Liver (tissue), 9 donors: ENCODE data around the gene ARID5B. TPM values are rescaled to one million over a fixed set of nuclear protein-coding genes. Genes with fewer than 3 reads are reported as not detected.

Experiments
- DNase-seq: peaks from one replicate; pipeline ENCODE4 v3.0.0-alpha.2; 2017; ENCODE audit warnings: low spot score
- H3K27ac ChIP-seq, 2 donors: one replicate each; pipeline ENCODE4 v1.7.0; 2013; ENCODE audit warnings: inconsistent platforms in 2 of 2, low read length in 2 of 2, control low read depth in 1 of 2, low read depth in 1 of 2, mild to moderate bottlenecking in 1 of 2
- H3K27me3 ChIP-seq, 4 donors: one replicate each; pipeline versions ENCODE4 v1.6.1 to v1.7.0; 2013; ENCODE audit warnings: low read length in 3 of 4, inconsistent platforms in 1 of 4, mild to moderate bottlenecking in 1 of 4, moderate library complexity in 1 of 4; ENCODE audit not compliant: control insufficient read depth in 4 of 4, insufficient read depth in 4 of 4
- H3K36me3 ChIP-seq, 4 donors: one replicate each; pipeline versions ENCODE4 v1.6.1 to v1.7.0; 2013; ENCODE audit warnings: low read length in 3 of 4, mild to moderate bottlenecking in 3 of 4, low read depth in 1 of 4, moderate library complexity in 1 of 4; ENCODE audit not compliant: control insufficient read depth in 4 of 4, insufficient read depth in 3 of 4
- H3K4me1 ChIP-seq, 4 donors: one replicate each; pipeline versions ENCODE4 v1.6.1 to v1.7.0; 2013; ENCODE audit warnings: low read length in 3 of 4, mild to moderate bottlenecking in 3 of 4, moderate library complexity in 1 of 4; ENCODE audit not compliant: control insufficient read depth in 4 of 4, insufficient read depth in 4 of 4
- H3K4me3 ChIP-seq, 3 donors: one replicate each; pipeline versions ENCODE4 v1.6.1 to v1.7.0; 2013; ENCODE audit warnings: low read length in 3 of 3, control low read depth in 1 of 3, low read depth in 1 of 3, mild to moderate bottlenecking in 1 of 3
- H3K9ac ChIP-seq, 2 donors: one replicate each; pipeline ENCODE4 v1.7.0; 2013; ENCODE audit warnings: low read length in 2 of 2, mild to moderate bottlenecking in 2 of 2, moderate library complexity in 2 of 2, control low read depth in 1 of 2, low read depth in 1 of 2
- H3K9me3 ChIP-seq, 4 donors: one replicate each; pipeline versions ENCODE4 v1.6.1 to v1.7.0; 2013; ENCODE audit warnings: low read length in 3 of 4; ENCODE audit not compliant: control insufficient read depth in 4 of 4
- ATF3 ChIP-seq: IDR thresholded peaks from 2 replicates; pipeline ENCODE4 v1.6.1; 2016; ENCODE audit warnings: antibody characterized with exemption
- CTCF ChIP-seq: fragments of 150-350 bp; IDR thresholded peaks from 2 replicates; pipeline ENCODE4 v1.5.1; 2017; ENCODE audit warnings: improper control_type of control experiment, low read depth, low read length; ENCODE audit not compliant: missing input control
- EGR1 ChIP-seq, 2 donors: IDR thresholded peaks; 2 replicates each; pipeline ENCODE4 v1.6.1; 2016 to 2018; ENCODE audit warnings: antibody characterized with exemption in 2 of 2, low read depth in 2 of 2
- FOXA1 ChIP-seq: IDR thresholded peaks from 2 replicates; pipeline ENCODE4 v1.6.1; 2016; ENCODE audit warnings: antibody characterized with exemption
- FOXA2 ChIP-seq: IDR thresholded peaks from 2 replicates; pipeline ENCODE4 v1.6.1; 2016; ENCODE audit warnings: antibody characterized with exemption
- GABPA ChIP-seq, 2 donors: IDR thresholded peaks in 1 of 2; conservative IDR thresholded peaks in 1 of 2; 2 replicates each; pipeline ENCODE4 v1.6.1; 2016; ENCODE audit warnings: antibody characterized with exemption in 2 of 2, mild to moderate bottlenecking in 1 of 2, moderate library complexity in 1 of 2
- HNF4G ChIP-seq: IDR thresholded peaks from 2 replicates; pipeline ENCODE4 v1.6.1; 2016; ENCODE audit warnings: antibody characterized with exemption
- JUND ChIP-seq, 2 donors: IDR thresholded peaks; 2 replicates each; pipeline ENCODE4 v1.6.1; 2016; ENCODE audit warnings: antibody characterized with exemption in 2 of 2
- MAX ChIP-seq: IDR thresholded peaks from 2 replicates; pipeline ENCODE4 v1.6.1; 2016; ENCODE audit warnings: antibody characterized with exemption
- NR2F2 ChIP-seq: IDR thresholded peaks from 2 replicates; pipeline ENCODE4 v1.6.1; 2016; ENCODE audit warnings: antibody characterized with exemption
- RAD21 ChIP-seq, 2 donors: IDR thresholded peaks; 2 replicates each; pipeline ENCODE4 v1.6.1; 2016; ENCODE audit warnings: antibody characterized with exemption in 2 of 2, mild to moderate bottlenecking in 2 of 2
- REST ChIP-seq: IDR thresholded peaks from 2 replicates; pipeline ENCODE4 v1.6.1; 2016; ENCODE audit warnings: antibody characterized with exemption, mild to moderate bottlenecking
- RXRA ChIP-seq, 2 donors: IDR thresholded peaks; 2 replicates each; pipeline ENCODE4 v1.6.1; 2017 to 2018; ENCODE audit warnings: antibody characterized with exemption in 2 of 2, mild to moderate bottlenecking in 1 of 2
- SP1 ChIP-seq: IDR thresholded peaks from 2 replicates; pipeline ENCODE4 v1.6.1; 2018; ENCODE audit warnings: antibody characterized with exemption, mild to moderate bottlenecking
- TAF1 ChIP-seq: conservative IDR thresholded peaks from 2 replicates; pipeline ENCODE4 v1.6.1; 2016; ENCODE audit warnings: antibody characterized with exemption, mild to moderate bottlenecking
- YY1 ChIP-seq: IDR thresholded peaks from 2 replicates; pipeline ENCODE4 v1.6.1; 2016; ENCODE audit warnings: antibody characterized with exemption, mild to moderate bottlenecking
- ZBTB33 ChIP-seq: IDR thresholded peaks from 2 replicates; pipeline ENCODE4 v1.6.1; 2016; ENCODE audit warnings: antibody characterized with exemption
- polyA plus RNA-seq, 2 donors: library from polyadenylated mRNA; stranded (reverse) in 1 of 2; unstranded in 1 of 2; fragments of 200-250 nt in 1 of 2; fragments of >200 nt in 1 of 2; fragmentation: Nextera tagmentation in 1 of 2; extraction: Ambion mirVana in 1 of 2; gene quantifications; one replicate each; pipeline versions ENCODE4 v1.2.1 to v1.2.3, GENCODE V29; 2013 to 2015
- total RNA-seq, 2 donors: library from RNA; depleted of rRNA; stranded (reverse); fragments of >200 nt; gene quantifications; one replicate each; pipeline ENCODE4 v1.2.3, GENCODE V29; 2014
- donor health status: healthy.
- donor health status: healthy.
- donor health status: healthy.
- donor health status: healthy.
- donor health status: healthy.

ARID5B gene
- total and polyA plus RNA-seq, 4 donors = 1.3 to 6.4 (median 5.2) TPM

GRCh38 chr10:62103857-62104256, 202.4 kb downstream of the ARID5B start (continued):
- TF ChIP-seq JUND (IDR thresholded peaks at IDR 0.05) = no peak
- no peak for TF ChIP-seq RXRA (IDR thresholded peaks at IDR 0.05)
- no peak for TF ChIP-seq HNF4G
- no peak for TF ChIP-seq ATF3
- TF ChIP-seq RAD21 (IDR thresholded peaks at IDR 0.05) = no peak
- TF ChIP-seq FOXA2 = no peak
- no peak for TF ChIP-seq GABPA (IDR thresholded peaks at IDR 0.05 in 1 of 2, conservative IDR thresholded peaks at IDR 0.05 in 1 of 2)
- TF ChIP-seq NR2F2 = no peak
- TF ChIP-seq TAF1 = no peak
- TF ChIP-seq YY1 = no peak

- H3K27ac ChIP-seq = no peak overlapping the region
- no peak overlapping the region for H3K9ac ChIP-seq
- H3K4me1 ChIP-seq = no peaks in the 10 kb centered on the region
- no peak overlapping the region for H3K4me3 ChIP-seq
- no peak for TF ChIP-seq FOXA1
- no peak for TF ChIP-seq REST
- no peak for TF ChIP-seq RXRA (IDR thresholded peaks at IDR 0.05)
- no peak for TF ChIP-seq TAF1
- no peak for TF ChIP-seq ATF3
- no peak for TF ChIP-seq NR2F2
- no peak for TF ChIP-seq CTCF
- TF ChIP-seq SP1 = no peak
- no peak for TF ChIP-seq GABPA (IDR thresholded peaks at IDR 0.05 in 1 of 2, conservative IDR thresholded peaks at IDR 0.05 in 1 of 2)
- no peak for TF ChIP-seq RAD21 (IDR thresholded peaks at IDR 0.05)
- TF ChIP-seq EGR1 (IDR thresholded peaks at IDR 0.05; ENCODE audit: low read depth in 2 of 2) = no peak
- no peak for TF ChIP-seq MAX
- no peak for TF ChIP-seq FOXA2
- no peak for TF ChIP-seq JUND (IDR thresholded peaks at IDR 0.05)
- no peak for TF ChIP-seq YY1
- TF ChIP-seq ZBTB33 = no peak
- DNase-seq = no peak
- no peaks in the 10 kb centered on the region for H3K27me3 ChIP-seq
- H3K9me3 ChIP-seq = no peaks in the 10 kb centered on the region
- no peaks in the 10 kb centered on the region for H3K36me3 ChIP-seq
Measured at GRCh38 chr10:62106929-62107519, 205.5 kb downstream of the ARID5B start.
